ENCODE results near the gene DEAF1.
"Not testable (repeated sequence)": the region's sequence is repeated elsewhere in the genome, so short reads cannot be mapped to it uniquely, and the experiment has no call there.

Gene DEAF1

DNA sequence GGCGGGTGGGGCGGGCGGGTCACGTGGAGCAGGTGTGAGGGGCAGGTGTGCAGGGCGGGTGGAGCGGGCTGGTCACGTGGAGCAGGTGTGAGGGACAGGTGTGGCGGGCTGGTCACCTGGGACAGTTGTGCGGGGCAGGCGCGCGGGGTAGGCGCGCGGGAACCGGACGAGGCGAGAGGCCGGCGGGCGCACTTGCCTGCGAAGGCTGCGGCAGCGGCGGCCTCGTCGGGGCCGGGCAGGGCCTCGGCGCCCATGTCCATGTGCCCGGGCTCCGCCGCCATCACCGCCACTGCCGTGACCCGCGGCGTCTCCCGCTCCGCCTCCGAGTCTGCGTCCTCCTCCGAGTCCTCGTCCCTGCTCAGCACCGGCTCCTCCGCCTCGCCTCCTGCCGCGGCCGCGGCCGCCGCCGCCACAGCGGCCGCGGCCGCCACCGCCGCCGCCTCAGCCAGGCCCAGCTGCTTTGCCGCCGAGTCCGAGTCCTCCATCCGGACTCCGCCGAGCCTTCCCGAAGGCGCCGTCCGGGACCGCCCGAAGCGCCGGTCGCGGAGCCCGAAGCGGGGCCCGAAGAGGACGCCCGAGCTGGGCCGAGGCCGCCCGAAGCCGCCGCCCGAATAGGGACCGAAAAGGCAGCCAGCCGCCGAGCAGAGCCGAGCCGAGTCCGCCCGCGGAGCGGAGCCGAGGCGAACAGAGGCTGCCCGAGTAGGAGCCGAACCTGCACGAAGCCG lies at the start of gene DEAF1:
TSS of gene DEAF1 (minus strand) at position 660 of the 725 bp plus-strand sequence. CDS start at position 485, 175 bp downstream.
- DNase-seq (ENCODE audit: low read depth), result peak; percentile 85

GRCh38 chr11:742571-743201 lies 47.7 kb upstream of the DEAF1 start:
- no peak for DNase-seq (ENCODE audit: low read depth)

DNA sequence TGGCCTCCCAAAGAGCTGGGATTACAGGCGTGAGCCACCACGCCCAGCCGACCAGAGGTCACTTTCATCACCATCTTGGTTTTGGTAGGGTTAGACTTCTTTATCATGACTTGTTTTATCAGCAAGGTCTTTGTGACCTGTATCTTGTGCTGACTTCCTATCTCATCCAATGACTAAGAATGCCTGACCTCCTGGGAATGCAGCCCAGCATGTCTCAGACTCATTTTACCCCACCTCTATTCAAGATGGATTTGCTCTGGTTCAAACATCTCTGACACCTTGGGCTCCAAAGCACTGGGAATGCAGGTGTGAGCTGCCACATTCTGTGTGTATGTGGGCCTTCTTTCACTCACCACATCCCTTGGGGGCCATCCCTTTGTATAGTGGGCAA lies 47.1 kb upstream of the DEAF1 start:
- DNase-seq (ENCODE audit: low read depth), result no peak

GRCh38 chr11:737899-738298 lies 42.9 kb upstream of the DEAF1 start:
- not testable (repeated sequence) for DNase-seq (ENCODE audit: low read depth)

- no peak for DNase-seq (ENCODE audit: low read depth)
Observed at GRCh38 chr11:737366-737765, 42.3 kb upstream of the DEAF1 start.

GRCh38 chr11:734541-734940 lies 39.5 kb upstream of the DEAF1 start:
- not testable (repeated sequence) for DNase-seq (ENCODE audit: low read depth)

GRCh38 chr11:733072-733471 lies 38.0 kb upstream of the DEAF1 start:
- no peak for DNase-seq (ENCODE audit: low read depth)

DNA sequence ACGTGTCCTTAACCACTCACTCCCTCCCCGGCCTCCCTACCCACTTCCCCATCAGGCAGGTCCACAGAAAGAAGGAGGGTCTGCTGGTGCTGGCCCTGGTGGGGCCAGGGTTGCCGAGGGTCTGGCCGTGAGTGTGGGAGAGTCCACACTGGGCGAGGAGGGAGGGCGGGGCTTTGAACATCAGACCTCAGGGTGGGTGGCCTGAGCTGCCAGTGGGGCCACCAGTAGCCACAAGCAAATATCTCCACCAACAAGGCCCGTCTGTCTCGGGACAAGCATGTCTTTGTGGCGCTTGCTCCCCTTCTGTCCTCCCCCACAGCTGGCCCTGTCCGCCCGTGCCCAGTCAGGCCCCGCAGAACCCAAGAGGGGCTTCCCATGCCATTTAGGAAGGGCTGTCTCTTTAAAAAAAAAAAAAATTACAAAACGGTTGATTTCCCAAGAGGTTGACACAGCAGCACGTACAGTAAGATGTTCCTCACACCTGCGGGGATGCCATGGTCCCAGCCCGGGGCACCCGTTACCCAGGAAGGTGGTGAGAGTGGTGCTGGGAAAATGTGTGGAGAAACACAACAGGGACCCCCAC lies 34.6 kb upstream of the DEAF1 start:
- no peak for DNase-seq (ENCODE audit: low read depth)

DNA sequence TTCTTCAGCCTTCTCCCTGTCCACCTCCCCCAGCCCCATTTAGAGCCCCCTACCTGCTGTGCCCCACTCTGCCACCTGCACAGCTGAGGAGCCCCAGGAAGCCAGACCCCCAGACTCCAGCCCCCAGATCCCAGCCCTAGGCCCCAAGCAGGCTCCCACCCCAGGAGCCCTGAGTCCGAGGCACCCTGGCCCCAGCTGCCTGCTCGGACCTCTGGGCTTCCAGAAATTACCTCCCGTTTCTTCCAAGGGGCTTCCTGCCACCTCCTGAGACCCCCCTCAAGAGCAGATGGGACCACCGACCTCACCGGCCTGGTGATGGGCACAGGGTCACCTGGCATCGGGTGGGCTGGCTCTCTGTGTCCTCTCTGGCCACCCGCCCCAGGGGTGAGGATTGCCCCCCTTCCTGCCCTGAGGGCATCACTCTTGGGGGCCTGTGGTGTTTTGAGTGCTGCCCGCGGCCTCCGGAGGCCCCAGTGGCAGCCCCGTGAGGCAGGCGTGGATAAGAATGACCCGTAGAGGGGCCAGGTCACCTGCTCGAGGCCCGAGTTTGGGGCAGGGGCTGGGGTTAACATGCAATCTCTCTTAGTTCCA lies 34.0 kb upstream of the DEAF1 start:
- no peak for DNase-seq (ENCODE audit: low read depth)

DNA sequence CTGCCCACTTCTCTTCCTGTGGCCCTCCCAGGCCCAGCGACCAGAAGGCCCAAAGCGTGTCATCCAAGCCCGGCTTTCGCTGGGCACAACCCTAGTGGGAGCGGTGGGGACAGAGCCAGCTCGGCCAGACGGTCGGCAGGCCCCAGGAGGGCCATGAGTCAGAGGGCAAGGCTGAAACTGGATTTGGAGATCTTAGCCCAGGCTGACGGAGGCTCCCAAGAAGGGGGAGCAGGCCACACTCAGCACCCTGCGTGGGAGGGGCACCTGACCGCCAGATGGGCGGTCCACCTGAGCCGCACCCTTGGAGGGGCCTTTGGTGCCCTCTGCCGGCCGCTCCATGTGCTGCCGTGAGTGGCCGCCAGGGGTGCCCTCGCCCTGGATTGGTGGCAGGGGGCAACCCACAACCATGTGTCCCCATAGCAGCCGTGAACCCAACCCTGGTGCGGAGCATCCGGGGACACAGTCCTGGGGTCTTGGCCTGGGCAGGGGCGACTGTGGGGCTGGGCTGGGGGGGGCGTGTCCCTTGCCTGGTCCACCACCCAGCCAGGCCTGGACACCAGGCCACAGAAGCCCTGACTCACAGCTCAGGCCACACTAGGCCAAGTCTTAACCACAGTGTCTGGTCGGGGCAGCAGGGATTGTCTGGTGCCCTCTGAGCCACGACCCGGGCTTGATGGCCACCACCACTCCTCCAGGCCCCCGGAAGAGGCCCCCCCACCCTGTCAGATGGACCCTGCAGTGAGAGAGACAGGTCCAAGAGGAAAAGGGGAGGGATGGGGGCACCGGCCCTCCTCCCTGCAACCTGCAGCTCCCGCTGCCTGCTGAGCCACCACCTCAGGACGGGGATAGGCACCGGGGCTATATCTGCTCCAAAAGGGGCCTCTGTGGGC lies 33.1 kb upstream of the DEAF1 start:
- no peak for DNase-seq (ENCODE audit: low read depth)

GRCh38 chr11:727281-727701 lies 32.3 kb upstream of the DEAF1 start:
- DNase-seq (ENCODE audit: low read depth), result no peak

- DNase-seq (ENCODE audit: low read depth), result no peak
Observed at GRCh38 chr11:726278-727220, 31.5 kb upstream of the DEAF1 start.

DNA sequence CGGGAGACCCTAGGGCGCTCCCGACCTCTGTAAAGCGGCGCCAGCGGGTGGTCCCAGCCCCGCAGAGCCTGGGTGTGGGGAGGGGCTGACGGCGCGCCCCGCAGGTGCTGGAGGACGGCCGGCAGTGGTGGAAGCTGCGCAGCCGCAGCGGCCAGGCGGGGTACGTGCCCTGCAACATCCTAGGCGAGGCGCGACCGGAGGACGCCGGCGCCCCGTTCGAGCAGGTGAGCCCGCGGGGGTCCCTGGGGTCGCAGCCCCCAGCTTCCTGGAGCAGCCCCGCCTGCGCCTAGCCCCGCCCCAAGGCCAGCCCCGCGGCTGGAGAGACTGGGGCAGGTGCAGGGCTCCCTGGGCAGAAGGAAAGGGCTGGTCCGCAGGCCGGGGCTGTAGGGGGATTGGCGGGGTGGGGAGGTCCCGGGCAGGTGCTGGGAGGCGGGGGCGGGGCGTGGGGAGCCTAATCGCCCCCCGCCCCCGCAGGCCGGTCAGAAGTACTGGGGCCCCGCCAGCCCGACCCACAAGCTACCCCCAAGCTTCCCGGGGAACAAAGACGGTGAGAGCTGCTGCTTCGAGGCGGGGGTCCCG lies 30.7 kb upstream of the DEAF1 start:
- no peak for DNase-seq (ENCODE audit: low read depth)

- no peak for DNase-seq (ENCODE audit: low read depth)
Observed at GRCh38 chr11:724778-725386, 29.9 kb upstream of the DEAF1 start.

GRCh38 chr11:724049-724777 lies 29.2 kb upstream of the DEAF1 start:
- no peak for DNase-seq (ENCODE audit: low read depth)

- DNase-seq (ENCODE audit: low read depth), result peak; percentile 36
Observed at GRCh38 chr11:723120-723883, 28.3 kb upstream of the DEAF1 start.

DNA sequence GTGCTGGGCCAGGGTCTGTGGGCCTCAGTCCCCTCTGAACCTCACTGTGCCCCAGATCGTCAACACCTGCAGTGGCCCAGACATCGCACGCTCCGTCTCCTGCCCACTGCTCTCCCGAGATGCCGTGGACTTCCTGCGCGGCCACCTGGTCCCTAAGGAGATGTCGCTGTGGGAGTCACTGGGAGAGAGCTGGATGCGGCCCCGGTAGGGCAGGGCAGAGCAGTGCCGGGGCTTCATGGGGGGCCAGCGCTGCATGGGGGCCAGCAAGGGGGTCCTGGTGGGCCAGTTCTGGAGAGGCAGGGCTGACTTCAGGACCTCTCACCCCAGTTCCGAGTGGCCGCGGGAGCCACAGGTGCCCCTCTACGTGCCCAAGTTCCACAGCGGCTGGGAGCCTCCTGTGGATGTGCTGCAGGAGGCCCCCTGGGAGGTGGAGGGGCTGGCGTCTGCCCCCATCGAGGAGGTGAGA lies 27.4 kb upstream of the DEAF1 start:
- no peak for DNase-seq (ENCODE audit: low read depth)

GRCh38 chr11:721741-722345 lies 26.8 kb upstream of the DEAF1 start:
- DNase-seq (ENCODE audit: low read depth), result no peak

All from non-pigmented ciliary epithelial cell (primary cell).